Small intestine (tissue), 7 donors: ENCODE data around the gene FBXO27. TPM values are rescaled to one million over a fixed set of nuclear protein-coding genes. Genes with fewer than 3 reads are reported as not detected.
"Not testable (repeated sequence)": the region's sequence is repeated elsewhere in the genome, so short reads cannot be mapped to it uniquely, and the experiment has no call there.

Source experiments
- DNase-seq, 2 donors: peaks; one replicate each; pipeline versions ENCODE4 v3.0.0 to v3.0.0-alpha.2; 2013
- FAIRE-seq: peaks from 2 replicates; lab custom pipeline; 2012; peaks lifted over from hg19 to GRCh38; lab: Jason Lieb, UNC
- H3K27ac ChIP-seq, 3 donors: one replicate each; pipeline ENCODE4 v1.5.1; 2013; ENCODE audit warnings: low read length in 2 of 3, mild to moderate bottlenecking in 2 of 3, control low read depth in 1 of 3, inconsistent platforms in 1 of 3, low read depth in 1 of 3, moderate library complexity in 1 of 3
- H3K27me3 ChIP-seq, 3 donors: one replicate each; pipeline ENCODE4 v1.6.1; 2013; ENCODE audit warnings: low read length in 3 of 3, inconsistent platforms in 1 of 3; ENCODE audit not compliant: control insufficient read depth in 3 of 3, insufficient read depth in 3 of 3
- H3K36me3 ChIP-seq, 3 donors: one replicate each; pipeline ENCODE4 v1.6.1; 2013; ENCODE audit warnings: low read length in 3 of 3, inconsistent platforms in 1 of 3, low read depth in 1 of 3, mild to moderate bottlenecking in 1 of 3, moderate library complexity in 1 of 3; ENCODE audit not compliant: control insufficient read depth in 3 of 3, insufficient read depth in 2 of 3
- H3K4me1 ChIP-seq, 3 donors: one replicate each; pipeline ENCODE4 v1.6.1; 2013; ENCODE audit warnings: low read length in 2 of 3, inconsistent platforms in 1 of 3, low read depth in 1 of 3, mild to moderate bottlenecking in 1 of 3, moderate library complexity in 1 of 3; ENCODE audit not compliant: control insufficient read depth in 3 of 3, insufficient read depth in 2 of 3
- H3K4me3 ChIP-seq, 3 donors: one replicate each; pipeline ENCODE4 v1.5.1; 2013; ENCODE audit warnings: low read length in 3 of 3, control low read depth in 1 of 3, inconsistent platforms in 1 of 3, low read depth in 1 of 3, mild to moderate bottlenecking in 1 of 3, moderate library complexity in 1 of 3
- H3K9me3 ChIP-seq, 2 donors: one replicate each; pipeline ENCODE4 v1.6.1; 2013; ENCODE audit warnings: low read depth in 1 of 2, low read length in 1 of 2; ENCODE audit not compliant: control insufficient read depth in 2 of 2, insufficient read depth in 1 of 2
- WGBS, 3 donors: extraction: QIAGEN DNeasy Blood & Tissue Kit; methylation state at CpG; one replicate each; pipeline ENCODE4 v1.1.7; 2013; 5-methylcytosine and 5-hydroxymethylcytosine counted together
- polyA plus RNA-seq, 4 donors: library from polyadenylated mRNA; stranded (reverse) in 3 of 4; unstranded in 1 of 4; fragments of 200-250 nt in 3 of 4; fragments of 120-200 nt in 1 of 4; gene quantifications; one replicate each; pipeline versions ENCODE4 v1.2.1 to v1.2.3, GENCODE V29; 2013
- donor health status: healthy with polysubstance abuse.
- donor health status: control.
- donor health status: control.
- donor health status: Bipolar disorder and iron deficiency.
- donor health status: healthy.

The FBXO27 gene
- polyA plus RNA-seq, 4 donors, result 1.9 to 16.6 (median 4.1) TPM

- no peak overlapping the region for H3K27ac ChIP-seq
- no peaks in the 10 kb centered on the region for H3K9me3 ChIP-seq
- no peak for DNase-seq
- peaks cover 0 to 2% (median 0%) of the 10 kb centered on the region in 3 donors for H3K36me3 ChIP-seq
- no peak overlapping the region for H3K4me3 ChIP-seq
- no peak for FAIRE-seq
- 78 to 93% (median 92%) methylated on average over 6 of the region's 6 CpGs for WGBS, 3 donors
- H3K27me3 ChIP-seq, result no peaks in the 10 kb centered on the region
- H3K4me1 ChIP-seq, result no peaks in the 10 kb centered on the region
Measured at GRCh38 chr19:39009001-39009400, 23.3 kb downstream of the FBXO27 start.

GRCh38 chr19:39008137-39008536, 24.2 kb downstream of the FBXO27 start:
- DNase-seq, result no peak
- no peak overlapping the region for H3K27ac ChIP-seq
- FAIRE-seq, result no peak
- H3K27me3 ChIP-seq, result no peaks in the 10 kb centered on the region
- H3K9me3 ChIP-seq, result no peaks in the 10 kb centered on the region
- no peaks in the 10 kb centered on the region for H3K4me1 ChIP-seq
- no peaks in the 10 kb centered on the region for H3K36me3 ChIP-seq
- H3K4me3 ChIP-seq, result no peak overlapping the region
- WGBS, 3 donors, result 92 to 96% (median 95%) methylated on average over 6 of the region's 6 CpGs

- Histone ChIP-seq H3K4me3 (no peak overlapping the region), H3K27ac (no peak overlapping the region), H3K36me3 (no peaks in the 10 kb centered on the region), H3K9me3 (no peaks in the 10 kb centered on the region), H3K27me3 (no peaks in the 10 kb centered on the region), H3K4me1 (no peaks in the 10 kb centered on the region)
- 21 to 43% (median 37%) methylated on average over 3 of the region's 3 CpGs for WGBS, 3 donors
- FAIRE-seq, result no peak
- no peak for DNase-seq
Measured at GRCh38 chr19:39007096-39007495, 25.3 kb downstream of the FBXO27 start.

GRCh38 chr19:39004403-39004802, 27.9 kb downstream of the FBXO27 start:
- 77 to 80% (median 78%) methylated on average over 9 of the region's 9 CpGs for WGBS, 3 donors
- no peaks in the 10 kb centered on the region for H3K27me3 ChIP-seq
- no peak overlapping the region for H3K4me3 ChIP-seq
- no peak for FAIRE-seq
- H3K4me1 ChIP-seq, result no peaks in the 10 kb centered on the region
- no peak overlapping the region for H3K27ac ChIP-seq
- no peak for DNase-seq
- H3K9me3 ChIP-seq, result peaks cover 0 to under 1% of the 10 kb centered on the region in 2 donors
- no peaks in the 10 kb centered on the region for H3K36me3 ChIP-seq

- no peak overlapping the region for H3K27ac ChIP-seq
- no peaks in the 10 kb centered on the region for H3K4me1 ChIP-seq
- no peaks in the 10 kb centered on the region for H3K27me3 ChIP-seq
- no peak for DNase-seq
- FAIRE-seq, result no peak
- 75 to 96% (median 91%) methylated on average over 4 of the region's 4 CpGs for WGBS, 3 donors
- no peaks in the 10 kb centered on the region for H3K36me3 ChIP-seq
- no peak overlapping the region for H3K4me3 ChIP-seq
- H3K9me3 ChIP-seq, result peaks cover 0 to 6% of the 10 kb centered on the region in 2 donors
Measured at GRCh38 chr19:39003796-39004195, 28.6 kb downstream of the FBXO27 start.

- DNase-seq (no peak), FAIRE-seq (no peak)
- no peak overlapping the region for H3K4me3 ChIP-seq
- H3K36me3 ChIP-seq, result no peaks in the 10 kb centered on the region
- 87 to 90% (median 90%) methylated on average over 4 of the region's 4 CpGs for WGBS, 3 donors
- no peaks in the 10 kb centered on the region for H3K4me1 ChIP-seq
- H3K27me3 ChIP-seq, result no peaks in the 10 kb centered on the region
- H3K27ac ChIP-seq, result no peak overlapping the region
- H3K9me3 ChIP-seq, result peaks cover 0 to 12% of the 10 kb centered on the region in 2 donors
Measured at GRCh38 chr19:39003188-39003587, 29.2 kb downstream of the FBXO27 start.

GRCh38 chr19:39001041-39001440, 31.3 kb downstream of the FBXO27 start:
- H3K27me3 ChIP-seq, result no peaks in the 10 kb centered on the region
- FAIRE-seq (no peak), DNase-seq (no peak)
- H3K36me3 ChIP-seq, result no peaks in the 10 kb centered on the region
- H3K4me3 ChIP-seq, result no peak overlapping the region
- WGBS, 3 donors, result 64 to 79% (median 67%) methylated on average over 7 of the region's 7 CpGs
- no peak overlapping the region for H3K27ac ChIP-seq
- peaks cover 0 to 2% (median 0%) of the 10 kb centered on the region in 3 donors for H3K4me1 ChIP-seq
- H3K9me3 ChIP-seq, result peaks cover 0 to 33% of the 10 kb centered on the region in 2 donors

GRCh38 chr19:38997576-38997975, 34.8 kb downstream of the FBXO27 start:
- FAIRE-seq, DNase-seq, H3K27me3 ChIP-seq, H3K4me3 ChIP-seq, H3K36me3 ChIP-seq, H3K4me1 ChIP-seq, H3K27ac ChIP-seq: not testable (repeated sequence)
- WGBS, 3 donors, result 71 to 85% (median 83%) methylated on average over 3 of the region's 3 CpGs
- H3K9me3 ChIP-seq, result peaks cover 0 to 41% of the 10 kb centered on the region in 2 donors

GRCh38 chr19:38993271-38993670, 39.1 kb downstream of the FBXO27 start:
- Histone ChIP-seq H3K4me3 (no peak overlapping the region), H3K4me1 (peaks cover 0 to 8% (median 0%) of the 10 kb centered on the region in 3 donors), H3K27ac (no peak overlapping the region), H3K9me3 (peaks cover 0 to 29% of the 10 kb centered on the region in 2 donors), H3K27me3 (no peaks in the 10 kb centered on the region), H3K36me3 (no peaks in the 10 kb centered on the region)
- WGBS, 3 donors, result 47 to 62% (median 49%) methylated on average over 3 of the region's 3 CpGs
- FAIRE-seq (no peak), DNase-seq (peak in 1 of 2 donors; percentile 19)
